DND-41 (cell line): ENCODE results near the gene FAM240A.

Source experiments
- ATAC-seq: fragments of 200-7000 bp; cut with Tn5 transposase; 3 replicates; pipeline ENCODE4 v1.9.1; 2021; ENCODE audit warnings: low read depth; ENCODE audit not compliant: insufficient read depth
- DNase-seq: peaks from one replicate; pipeline ENCODE4 v3.0.0-alpha.2; 2020
- H2AFZ ChIP-seq: 2 replicates; pipeline ENCODE4 v1.6.0; 2012; ENCODE audit warnings: low read depth, low read length
- H3K27ac ChIP-seq: 2 replicates; pipeline ENCODE4 v1.5.1; 2012; ENCODE audit warnings: low read length, inconsistent platforms
- H3K27me3 ChIP-seq: fragments of 200-600 bp; sonication (generic); 2 replicates; pipeline ENCODE4 v1.6.0; 2012; ENCODE audit warnings: low read length, mild to moderate bottlenecking, inconsistent platforms; ENCODE audit not compliant: insufficient read depth, poor library complexity
- H3K36me3 ChIP-seq: 2 replicates; pipeline ENCODE4 v1.5.1; 2012; ENCODE audit warnings: low read length, inconsistent platforms; ENCODE audit not compliant: insufficient read depth
- H3K4me1 ChIP-seq: 2 replicates; pipeline ENCODE4 v1.5.1; 2012; ENCODE audit warnings: mild to moderate bottlenecking, low read length; ENCODE audit not compliant: insufficient read depth
- H3K4me2 ChIP-seq: 2 replicates; pipeline ENCODE4 v1.6.0; 2012; ENCODE audit warnings: mild to moderate bottlenecking, moderate library complexity, low read length, inconsistent platforms; ENCODE audit not compliant: insufficient read depth
- H3K4me3 ChIP-seq, 2 experiments: fragments of 200-600 bp in 1 of 2; shearing (Covaris generic) in 1 of 2; 2 replicates each; pipeline ENCODE4 v1.5.1; 2012 to 2016; ENCODE audit warnings: inconsistent platforms in 2 of 2, low read length in 2 of 2, mild to moderate bottlenecking in 2 of 2, low read depth in 1 of 2, moderate library complexity in 1 of 2
- H3K79me2 ChIP-seq: 2 replicates; pipeline ENCODE4 v1.6.0; 2012; ENCODE audit warnings: low read length, inconsistent platforms; ENCODE audit not compliant: insufficient read depth
- H3K9ac ChIP-seq: 2 replicates; pipeline ENCODE4 v1.6.0; 2012; ENCODE audit warnings: low read depth, mild to moderate bottlenecking, inconsistent platforms, low read length, moderate library complexity
- H3K9me3 ChIP-seq: 2 replicates; pipeline ENCODE4 v1.5.1; 2012; ENCODE audit warnings: low read length, moderate library complexity, mild to moderate bottlenecking, inconsistent platforms; ENCODE audit not compliant: insufficient read depth, severe bottlenecking
- H4K20me1 ChIP-seq: 2 replicates; pipeline ENCODE4 v1.6.0; 2012; ENCODE audit warnings: low read length; ENCODE audit not compliant: insufficient read depth
- CTCF ChIP-seq: IDR thresholded peaks from 2 replicates; pipeline ENCODE4 v1.5.1; 2012; ENCODE audit warnings: borderline replicate concordance, low read length, moderate library complexity, mild to moderate bottlenecking; ENCODE audit not compliant: poor library complexity, severe bottlenecking; ENCODE audit errors: extremely low read depth
- EZH2 ChIP-seq: IDR thresholded peaks from 3 replicates; pipeline ENCODE4 v1.6.1; 2012; ENCODE audit warnings: borderline replicate concordance, low read depth, mild to moderate bottlenecking, moderate library complexity, low read length, inconsistent platforms; ENCODE audit not compliant: severe bottlenecking

FAM240A gene

GRCh38 chr3:46660543-46661523, 48.5 kb downstream of the FAM240A start:
- H3K9ac ChIP-seq, result no peak overlapping the region
- no peak overlapping the region for H3K4me3 ChIP-seq
- DNase-seq, result no peak
- H4K20me1 ChIP-seq, result no peaks in the 10 kb centered on the region
- H3K79me2 ChIP-seq, result no peaks in the 10 kb centered on the region
- H3K9me3 ChIP-seq, result no peaks in the 10 kb centered on the region
- TF ChIP-seq CTCF (peak; percentile 27), EZH2 (no peak)
- ATAC-seq, result no peak
- H3K4me2 ChIP-seq, result no peak overlapping the region
- no peak overlapping the region for H2AFZ ChIP-seq
- H3K36me3 ChIP-seq, result no peaks in the 10 kb centered on the region
- no peaks in the 10 kb centered on the region for H3K27me3 ChIP-seq
- no peak overlapping the region for H3K27ac ChIP-seq
- no peaks in the 10 kb centered on the region for H3K4me1 ChIP-seq

GRCh38 chr3:46661776-46662766, 49.7 kb downstream of the FAM240A start:
- Histone ChIP-seq H3K27me3 (no peaks in the 10 kb centered on the region), H3K36me3 (no peaks in the 10 kb centered on the region), H2AFZ (no peak overlapping the region), H3K4me2 (no peak overlapping the region), H3K27ac (no peak overlapping the region), H3K9ac (no peak overlapping the region), H3K9me3 (no peaks in the 10 kb centered on the region), H4K20me1 (no peaks in the 10 kb centered on the region), H3K79me2 (no peaks in the 10 kb centered on the region), H3K4me3 (no peak overlapping the region), H3K4me1 (no peaks in the 10 kb centered on the region)
- no peak for ATAC-seq
- TF ChIP-seq EZH2 (no peak), CTCF (no peak)
- DNase-seq, result peak; percentile 1

DNA sequence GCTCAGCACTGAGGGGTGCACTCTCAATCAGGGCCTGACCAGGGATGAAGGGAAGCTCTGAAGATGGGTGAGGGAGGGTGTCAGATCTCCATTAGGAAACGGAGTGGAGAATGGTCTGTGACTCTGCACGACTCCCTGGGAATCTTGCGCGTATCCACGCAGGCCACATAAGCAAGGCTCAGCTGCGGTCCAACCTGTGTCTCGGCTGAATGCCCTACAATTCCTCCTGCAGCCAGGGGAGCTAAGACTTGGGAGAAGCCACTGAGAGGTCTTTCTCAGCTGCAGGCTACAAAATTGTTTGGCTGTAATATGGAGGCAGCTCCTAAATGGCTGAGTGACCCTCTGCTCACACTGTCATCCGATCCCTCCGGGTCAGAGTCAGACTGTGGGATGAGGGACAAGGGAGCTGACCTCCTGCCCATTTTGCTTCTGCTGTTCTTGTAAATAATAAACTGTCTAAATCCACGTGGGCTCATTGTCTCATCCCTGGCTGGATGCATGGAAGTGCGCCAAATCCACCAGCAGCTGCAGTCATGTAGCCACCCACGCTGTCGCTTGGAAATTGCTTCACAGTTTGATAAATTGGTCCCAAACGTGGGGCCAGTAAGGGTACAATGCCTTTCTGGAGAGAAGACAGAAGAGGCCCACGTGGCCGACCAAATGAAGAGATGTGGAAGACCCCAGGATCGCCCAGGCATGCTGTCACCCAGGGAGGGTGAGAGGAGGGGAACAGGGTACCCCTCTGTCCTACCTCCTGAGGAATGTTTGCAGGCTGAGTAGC, 50.6 kb downstream of the FAM240A start:
- ATAC-seq, result no peak
- Histone ChIP-seq H2AFZ (no peak overlapping the region), H3K4me2 (no peak overlapping the region), H3K27ac (no peak overlapping the region), H3K9ac (no peak overlapping the region), H4K20me1 (no peaks in the 10 kb centered on the region), H3K4me3 (no peak overlapping the region), H3K9me3 (no peaks in the 10 kb centered on the region), H3K27me3 (no peaks in the 10 kb centered on the region), H3K4me1 (no peaks in the 10 kb centered on the region), H3K79me2 (no peaks in the 10 kb centered on the region), H3K36me3 (no peaks in the 10 kb centered on the region)
- DNase-seq, result peak; percentile 2
- no peak for TF ChIP-seq EZH2
- no peak for TF ChIP-seq CTCF
